Measurements from ENCODE around the gene ERBB4. TPM values are rescaled to one million over a fixed set of nuclear protein-coding genes. Genes with fewer than 3 reads are reported as not detected.
A peak's percentile ranks its signal among the peaks of the same experiment; 100 is the strongest.

Gene ERBB4
- total and polyA plus RNA-seq, 2 of the 8 experiments (the other 6 are each of a cell fraction or from before 2014, with no cell fraction given) = 0.34 to 1.3 TPM

DNA sequence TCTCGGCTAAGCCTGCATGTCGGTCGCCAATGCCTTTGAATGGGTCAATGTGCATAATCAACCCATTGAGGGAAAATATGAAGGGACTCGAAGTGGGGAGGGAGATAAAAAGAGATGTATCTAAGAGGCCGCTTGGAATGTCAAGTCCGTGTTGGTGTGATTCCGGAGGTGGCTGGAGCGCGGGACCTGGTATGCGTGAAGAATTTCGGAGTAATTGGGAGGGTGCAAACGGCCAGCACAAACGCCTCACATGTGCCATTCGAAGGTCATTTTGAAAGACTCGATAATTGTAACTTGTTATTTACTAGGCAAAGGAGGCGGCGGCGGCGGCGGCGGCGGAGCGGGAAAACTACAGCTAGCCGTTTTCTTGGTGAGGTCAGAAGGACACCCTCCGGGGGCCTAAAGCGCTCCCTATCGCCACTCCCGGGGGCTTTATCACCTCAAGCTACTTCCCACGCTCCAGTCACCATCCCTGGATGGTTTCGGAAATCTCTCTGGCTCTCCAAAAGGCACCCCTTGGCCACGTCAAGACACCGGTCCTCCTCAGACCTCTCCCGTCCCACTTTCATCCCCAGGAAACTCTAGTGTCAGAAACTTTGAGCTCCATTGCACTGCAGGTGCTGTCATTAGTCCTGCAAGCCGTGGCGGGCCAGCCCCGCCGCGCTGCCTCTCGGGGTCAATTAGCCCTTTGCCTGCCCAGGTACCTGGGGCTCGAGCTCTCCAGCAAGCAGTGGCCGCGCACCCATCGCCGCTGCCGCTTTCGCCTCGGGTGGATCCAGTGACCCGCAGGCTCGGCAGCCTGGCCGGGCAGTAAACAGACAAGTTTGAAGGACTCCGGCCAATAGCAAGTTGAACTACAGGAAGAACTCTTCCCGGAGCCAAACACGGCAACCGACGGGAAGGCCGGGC is 1.5 kb downstream of the ERBB4 start (continued):
- TF ChIP-seq RXRA (IDR thresholded peaks at IDR 0.05; ENCODE audit: insufficient read depth, low read depth, low read length) (no peak), CREB1 (IDR thresholded peaks at IDR 0.05) (no peak), RNF2 (IDR thresholded peaks at IDR 0.05; ENCODE audit: borderline replicate concordance, low read depth, low read length, missing control alignments, poor library complexity, severe bottlenecking) (peak; percentile 49), SIN3A (conservative IDR thresholded peaks at IDR 0.05 in 1 of 2, IDR thresholded peaks at IDR 0.05 in 1 of 2; ENCODE audit: low read depth in 1 of 2, low read length in 2 of 2) (peak in 1 of 2 experiments; percentile 13; a peak in 1 of 4 replicates)
